ENCODE measurements around the gene IRGQ.
A peak's percentile ranks its signal among the peaks of the same experiment; 100 is the strongest.

IRGQ gene

DNA sequence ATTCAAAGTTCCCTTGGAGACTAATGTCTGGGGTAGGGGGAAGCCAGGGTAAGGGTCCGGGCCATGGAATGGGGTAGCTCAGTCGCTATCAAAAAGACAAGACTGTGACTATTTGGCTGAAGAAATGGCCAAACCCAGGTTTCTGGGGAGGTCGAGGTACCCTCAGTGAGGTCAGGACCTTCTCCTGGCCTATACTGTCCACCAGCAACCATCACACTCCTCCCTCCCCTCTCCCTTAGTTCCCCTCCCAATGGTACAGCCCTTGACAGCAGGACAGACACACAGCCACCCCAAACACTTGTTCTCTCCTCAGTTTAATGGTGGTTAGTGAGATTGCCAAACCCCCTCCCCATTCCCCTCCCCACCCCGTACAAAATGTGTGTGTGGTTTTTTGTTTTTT, 26.1 kb upstream of the IRGQ start:
- no peak overlapping the region for H3K4me3 ChIP-seq (ENCODE audit: low read depth, low read length)
- TF ChIP-seq POLR2A (IDR thresholded peaks at IDR 0.05; ENCODE audit: extremely low read depth, insufficient read length) (no peak), MYC (IDR thresholded peaks at IDR 0.05; ENCODE audit: low read depth, low read length) (no peak)
- TF ChIP-seq, protein P1, sequence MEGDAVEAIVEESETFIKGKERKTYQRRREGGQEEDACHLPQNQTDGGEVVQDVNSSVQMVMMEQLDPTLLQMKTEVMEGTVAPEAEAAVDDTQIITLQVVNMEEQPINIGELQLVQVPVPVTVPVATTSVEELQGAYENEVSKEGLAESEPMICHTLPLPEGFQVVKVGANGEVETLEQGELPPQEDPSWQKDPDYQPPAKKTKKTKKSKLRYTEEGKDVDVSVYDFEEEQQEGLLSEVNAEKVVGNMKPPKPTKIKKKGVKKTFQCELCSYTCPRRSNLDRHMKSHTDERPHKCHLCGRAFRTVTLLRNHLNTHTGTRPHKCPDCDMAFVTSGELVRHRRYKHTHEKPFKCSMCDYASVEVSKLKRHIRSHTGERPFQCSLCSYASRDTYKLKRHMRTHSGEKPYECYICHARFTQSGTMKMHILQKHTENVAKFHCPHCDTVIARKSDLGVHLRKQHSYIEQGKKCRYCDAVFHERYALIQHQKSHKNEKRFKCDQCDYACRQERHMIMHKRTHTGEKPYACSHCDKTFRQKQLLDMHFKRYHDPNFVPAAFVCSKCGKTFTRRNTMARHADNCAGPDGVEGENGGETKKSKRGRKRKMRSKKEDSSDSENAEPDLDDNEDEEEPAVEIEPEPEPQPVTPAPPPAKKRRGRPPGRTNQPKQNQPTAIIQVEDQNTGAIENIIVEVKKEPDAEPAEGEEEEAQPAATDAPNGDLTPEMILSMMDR (IDR thresholded peaks at IDR 0.05; ENCODE audit: low read depth, low read length), result no peak
- TF ChIP-seq, protein P2, sequence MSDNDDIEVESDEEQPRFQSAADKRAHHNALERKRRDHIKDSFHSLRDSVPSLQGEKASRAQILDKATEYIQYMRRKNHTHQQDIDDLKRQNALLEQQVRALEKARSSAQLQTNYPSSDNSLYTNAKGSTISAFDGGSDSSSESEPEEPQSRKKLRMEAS (IDR thresholded peaks at IDR 0.05; ENCODE audit: low read depth, low read length), result no peak
- DNase-seq (ENCODE audit: low read depth), result no peak

DNA sequence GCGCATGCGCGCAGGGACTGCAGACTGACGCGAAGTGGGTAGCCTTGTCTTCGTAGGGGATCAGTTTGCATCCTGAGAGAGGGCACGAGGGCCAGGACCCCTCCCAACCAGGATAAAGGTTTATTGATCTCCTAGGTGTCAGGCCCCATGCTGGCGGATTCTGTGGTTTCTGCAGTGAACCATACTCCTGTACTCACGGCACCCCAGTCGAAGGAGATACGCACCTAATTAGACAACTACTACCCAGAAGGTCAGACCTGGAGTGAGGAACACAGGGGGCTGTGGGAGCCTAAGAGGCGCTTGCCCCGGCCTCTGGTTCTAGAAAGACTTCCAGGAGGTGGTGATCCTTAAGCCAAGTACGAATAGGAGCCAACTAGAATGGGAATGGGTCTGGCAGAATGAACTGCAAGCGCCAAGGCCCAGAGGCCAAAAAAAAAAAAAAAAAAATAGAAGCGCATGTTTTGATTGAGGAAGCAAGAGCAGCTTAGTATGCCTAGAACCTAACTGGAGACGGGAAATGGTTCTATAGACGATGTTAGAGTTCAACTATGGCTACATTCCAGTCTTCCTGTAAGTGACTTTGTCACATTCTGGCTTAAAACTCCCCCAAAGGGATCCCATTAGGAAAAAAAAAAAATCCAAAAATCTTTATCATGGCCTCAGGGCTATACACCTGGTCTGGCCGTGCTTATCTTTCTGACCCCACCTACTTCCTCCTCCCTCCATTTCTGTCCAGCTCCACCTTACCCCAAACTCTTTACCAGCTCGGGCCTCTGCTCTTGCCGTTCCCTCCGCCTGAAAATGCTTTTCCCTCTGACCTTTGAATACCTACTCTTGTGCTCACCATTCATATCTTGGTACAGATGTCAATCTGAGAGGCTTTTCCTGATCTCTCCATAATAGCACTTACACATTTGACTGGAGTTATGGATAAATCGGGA, 24.4 kb upstream of the IRGQ start:
- no peak for TF ChIP-seq MYC (IDR thresholded peaks at IDR 0.05; ENCODE audit: low read depth, low read length)
- TF ChIP-seq, protein P1 (IDR thresholded peaks at IDR 0.05; ENCODE audit: low read depth, low read length), result no peak
- no peak for TF ChIP-seq POLR2A (IDR thresholded peaks at IDR 0.05; ENCODE audit: extremely low read depth, insufficient read length)
- TF ChIP-seq, protein P2 (IDR thresholded peaks at IDR 0.05; ENCODE audit: low read depth, low read length), result no peak
- peak overlapping the region; percentile 91 for H3K4me3 ChIP-seq (ENCODE audit: low read depth, low read length)
- DNase-seq (ENCODE audit: low read depth), result no peak

DNA sequence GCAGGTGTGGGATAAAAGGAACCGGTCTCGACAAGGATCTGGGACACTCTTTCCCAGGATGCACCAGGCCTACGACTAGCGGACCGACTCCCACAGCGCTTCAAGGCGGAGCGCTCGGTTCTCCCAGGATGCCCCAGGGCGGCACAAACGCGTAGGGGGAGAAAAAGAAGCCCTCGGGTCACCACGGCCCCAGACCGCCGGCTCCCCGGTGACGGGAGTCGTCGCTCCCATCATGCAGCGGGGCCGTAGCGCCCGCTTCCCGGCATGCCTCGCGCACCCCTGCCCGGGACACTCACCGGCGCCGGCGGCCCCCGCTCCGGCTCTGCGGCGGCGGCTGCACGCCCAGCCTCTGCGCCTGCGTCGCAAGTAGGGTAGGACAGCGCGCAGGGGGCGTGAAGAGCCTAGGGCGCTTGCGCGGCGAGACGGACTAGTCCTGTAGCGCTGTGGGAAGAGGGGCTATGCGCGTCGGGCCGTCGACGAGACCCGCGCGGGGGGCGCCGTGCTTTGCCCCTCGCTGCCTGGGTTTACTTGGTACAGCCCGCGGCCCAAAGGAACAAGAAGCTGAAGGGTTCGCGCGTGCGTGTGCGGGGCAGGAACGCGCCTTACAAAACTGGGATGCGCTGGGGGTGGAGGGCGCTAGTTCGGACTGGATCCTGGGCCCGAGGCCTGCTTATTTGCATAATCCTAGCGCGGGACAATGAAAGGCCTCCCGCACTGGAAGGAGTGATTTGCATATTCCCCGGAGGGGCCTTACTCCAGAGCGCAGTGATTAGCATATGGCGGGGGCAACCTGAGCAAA, 23.5 kb upstream of the IRGQ start, which contains the start of gene ZNF428:
Gene ZNF428, minus strand, starts transcription at position 368 of the 799 bp plus-strand sequence. CDS start 5,325 bp downstream, outside the sequence.
- peak; percentile 88 for DNase-seq (ENCODE audit: low read depth)
- TF ChIP-seq, protein P2 (IDR thresholded peaks at IDR 0.05; ENCODE audit: low read depth, low read length), result peak; percentile 31; the same call in 1 of the 2 replicates
- TF ChIP-seq, protein P1 (IDR thresholded peaks at IDR 0.05; ENCODE audit: low read depth, low read length), result no peak
- TF ChIP-seq MYC (IDR thresholded peaks at IDR 0.05; ENCODE audit: low read depth, low read length) (peak; percentile 55; the same call in 1 of the 2 replicates), POLR2A (IDR thresholded peaks at IDR 0.05; ENCODE audit: extremely low read depth, insufficient read length) (peak; percentile 70)
- H3K4me3 ChIP-seq (ENCODE audit: low read depth, low read length), result peak within 1 kb of the TSS; percentile 91

DNA sequence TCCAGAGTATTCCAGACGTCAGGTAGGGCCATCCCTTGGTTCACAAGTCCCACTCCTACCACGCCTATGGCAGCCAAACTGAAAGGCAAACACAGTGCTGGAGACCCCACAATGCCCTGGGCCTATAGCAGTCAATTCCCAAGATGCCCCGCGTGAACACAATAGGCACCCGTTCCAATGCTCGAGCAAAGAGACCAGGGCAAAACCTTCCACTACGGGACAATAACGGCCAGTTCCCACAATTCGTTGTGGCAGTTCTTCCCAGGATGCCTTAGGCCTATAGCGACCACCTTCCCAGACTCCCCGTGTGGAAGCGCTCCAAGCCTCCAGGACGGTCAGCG, 23.0 kb upstream of the IRGQ start:
- peak; percentile 74 for DNase-seq (ENCODE audit: low read depth)
- peak overlapping the region; percentile 91 for H3K4me3 ChIP-seq (ENCODE audit: low read depth, low read length)
- TF ChIP-seq, protein P1 (IDR thresholded peaks at IDR 0.05; ENCODE audit: low read depth, low read length), result no peak
- TF ChIP-seq POLR2A (IDR thresholded peaks at IDR 0.05; ENCODE audit: extremely low read depth, insufficient read length) (no peak), MYC (IDR thresholded peaks at IDR 0.05; ENCODE audit: low read depth, low read length) (no peak)
- TF ChIP-seq, protein P2 (IDR thresholded peaks at IDR 0.05; ENCODE audit: low read depth, low read length), result no peak

DNA sequence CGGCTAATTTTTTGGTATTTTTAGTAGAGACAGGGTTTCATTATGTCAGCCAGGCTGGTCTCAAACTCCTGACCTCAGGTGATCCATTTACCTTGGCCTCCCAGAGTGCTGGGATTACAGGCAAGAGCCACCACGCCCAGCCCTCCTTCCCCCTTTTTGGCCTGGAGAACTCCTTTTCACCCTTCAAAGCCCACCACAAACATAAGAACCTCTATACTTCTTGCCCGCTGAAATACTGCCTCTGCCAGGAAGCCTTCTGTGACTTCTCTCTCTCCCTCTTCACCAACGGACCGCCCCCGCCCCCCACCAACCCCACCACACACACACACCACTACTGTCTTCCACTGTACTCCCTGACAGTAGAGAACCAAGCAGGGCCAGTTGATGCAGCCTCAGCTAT, 21.0 kb upstream of the IRGQ start:
- DNase-seq (ENCODE audit: low read depth), result no peak
- no peak overlapping the region for H3K4me3 ChIP-seq (ENCODE audit: low read depth, low read length)
- TF ChIP-seq, protein P2 (IDR thresholded peaks at IDR 0.05; ENCODE audit: low read depth, low read length), result no peak
- TF ChIP-seq POLR2A (IDR thresholded peaks at IDR 0.05; ENCODE audit: extremely low read depth, insufficient read length) (no peak), MYC (IDR thresholded peaks at IDR 0.05; ENCODE audit: low read depth, low read length) (no peak)
- TF ChIP-seq, protein P1 (IDR thresholded peaks at IDR 0.05; ENCODE audit: low read depth, low read length), result no peak
